Measurements from ENCODE around the gene GTF2H1.
"Not testable (repeated sequence)": the region's sequence is repeated elsewhere in the genome, so short reads cannot be mapped to it uniquely, and the experiment has no call there.

GTF2H1 gene

DNA sequence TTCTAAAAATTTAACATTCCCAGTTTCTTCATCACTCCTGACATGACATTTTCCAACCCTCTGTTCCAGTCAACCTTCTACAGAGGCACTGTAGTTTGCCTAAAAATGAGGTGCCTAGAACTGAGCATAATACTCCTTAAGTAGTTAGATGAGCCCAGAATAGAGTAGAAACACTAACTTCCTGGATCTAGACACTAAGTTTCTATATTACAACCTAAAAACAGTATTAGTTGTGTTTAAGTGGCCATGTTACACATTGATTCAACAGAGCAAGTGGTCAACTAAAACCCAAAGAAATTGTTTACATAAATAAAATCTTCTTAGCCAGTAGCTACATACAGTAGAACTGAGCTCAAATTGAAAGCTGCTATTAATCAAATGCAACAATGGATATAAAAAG is 1.8 kb upstream of the GTF2H1 start:
- no peak for DNase-seq

DNA sequence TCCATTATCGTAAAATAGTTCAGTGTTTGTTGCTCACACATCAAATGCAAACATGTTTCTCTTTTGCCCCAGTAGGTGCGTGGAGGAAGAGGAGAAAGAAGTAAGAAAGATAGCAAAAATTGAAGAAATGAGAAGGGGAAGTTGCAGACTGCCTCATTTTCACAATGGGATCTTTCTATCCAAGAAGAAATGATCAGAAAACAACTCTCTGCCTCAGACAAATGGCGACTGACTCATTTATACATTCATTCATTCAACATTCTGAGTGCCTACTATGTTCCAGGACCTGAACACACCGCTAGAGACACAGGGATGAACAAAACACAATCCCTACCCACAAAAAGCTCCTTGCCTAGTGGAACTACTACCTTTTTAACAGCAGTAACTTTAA is 794 bp upstream of the GTF2H1 start:
- DNase-seq, result no peak

DNA sequence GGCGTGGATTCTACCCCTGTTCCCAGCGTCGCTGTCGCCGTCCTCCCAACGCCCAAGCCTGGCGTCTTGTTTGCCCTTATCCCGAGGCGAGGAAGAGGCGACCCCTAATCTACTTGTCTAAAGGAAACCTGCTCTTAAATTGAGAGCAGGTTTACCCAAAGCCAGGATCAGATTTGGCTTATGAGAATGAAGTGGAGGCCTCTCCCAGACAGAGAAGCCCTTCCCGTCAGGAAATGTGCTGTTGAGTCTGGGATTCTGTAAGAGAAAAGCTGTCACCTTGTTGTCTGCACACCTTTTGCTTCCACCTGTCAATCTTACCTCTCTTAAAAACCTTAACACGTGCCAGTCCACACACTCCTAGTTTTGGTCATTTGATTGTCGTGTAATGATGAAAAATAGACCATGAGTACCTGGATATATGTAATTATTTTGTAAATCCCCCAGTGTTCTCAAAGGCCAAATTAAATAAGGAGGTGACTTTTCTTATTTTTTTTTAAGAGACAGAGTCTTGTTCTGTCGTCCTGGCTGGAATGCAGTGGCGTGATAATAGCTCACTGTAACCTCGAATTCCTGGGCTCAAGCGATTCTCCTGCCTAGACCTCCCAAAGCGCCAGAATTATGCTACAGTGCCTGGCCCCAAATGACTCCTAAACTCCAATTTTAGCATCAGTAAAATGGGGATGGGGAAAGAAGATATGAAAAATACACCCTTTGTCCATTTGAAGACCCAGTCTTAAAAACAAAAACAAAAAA is 627 bp downstream of the GTF2H1 start:
- no peak for DNase-seq

DNA sequence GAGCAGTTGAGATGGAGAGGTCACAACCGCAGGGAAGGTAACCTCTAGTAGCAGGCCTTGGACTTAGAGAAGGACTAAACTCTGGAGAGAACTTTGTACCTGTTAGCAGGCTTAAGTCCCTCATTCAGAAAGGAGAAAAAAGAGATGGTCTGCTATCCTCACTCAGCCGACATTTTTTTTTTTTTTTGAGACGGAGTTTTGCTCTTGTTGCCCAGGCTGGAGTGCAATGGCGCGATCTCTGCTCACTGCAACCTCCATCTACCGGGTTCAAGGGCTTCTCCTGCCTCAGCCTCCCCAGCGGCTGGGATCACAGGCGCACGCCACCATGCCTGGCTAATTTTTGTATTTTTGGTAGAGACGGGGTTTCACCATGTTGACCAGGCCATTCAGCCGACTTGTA is 1.5 kb downstream of the GTF2H1 start:
- not testable (repeated sequence) for DNase-seq

DNA sequence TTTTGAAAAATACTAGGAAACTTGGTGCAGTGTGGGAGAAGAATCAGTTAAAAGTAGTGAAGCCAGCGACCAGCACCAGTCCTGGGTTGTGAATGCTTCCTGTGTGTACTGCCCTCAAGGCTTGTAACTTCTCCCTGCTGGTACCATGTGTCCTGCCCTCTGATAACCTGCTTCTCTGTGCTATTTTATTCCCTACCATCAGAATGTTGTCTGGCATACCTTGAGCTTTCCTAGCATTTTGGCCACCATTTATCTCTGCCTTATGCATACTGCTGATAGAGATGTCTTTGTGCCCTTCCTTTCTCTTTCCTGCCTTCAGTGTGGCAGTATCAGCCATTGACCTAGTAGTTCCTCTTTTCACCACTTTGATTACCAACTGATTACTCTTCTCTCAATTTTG is 2.0 kb downstream of the GTF2H1 start:
- no peak for DNase-seq

DNA sequence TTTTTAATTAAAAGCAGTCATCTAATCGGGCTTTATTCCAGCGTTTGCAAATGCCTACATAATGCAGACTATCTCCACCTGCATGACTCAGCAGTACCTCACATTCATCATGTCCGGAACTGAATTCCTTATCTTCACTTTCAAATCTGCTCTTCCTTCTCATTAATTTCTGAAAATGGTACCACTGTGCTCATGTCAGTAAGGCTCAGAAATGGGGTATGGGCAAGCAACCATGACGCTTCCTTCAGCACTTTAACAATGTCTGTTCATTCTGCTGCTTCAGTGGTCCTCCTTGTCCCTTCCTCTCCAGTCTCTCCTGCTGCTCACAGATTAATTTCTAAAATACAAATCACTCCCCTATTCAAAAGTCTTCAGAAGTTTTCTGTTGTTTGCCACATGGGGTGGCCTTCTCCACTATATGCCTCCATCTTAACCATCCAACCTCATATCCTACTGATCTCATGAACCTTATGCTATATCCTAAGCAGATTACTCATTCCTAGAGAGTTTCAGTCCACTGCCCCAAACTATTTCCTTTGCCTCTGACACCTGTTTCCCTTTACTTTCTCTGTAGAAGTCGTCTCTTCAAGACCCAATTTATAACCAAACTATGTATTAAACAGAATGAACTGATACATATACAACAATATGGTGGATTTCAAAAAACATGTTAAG is 7.0 kb downstream of the GTF2H1 start:
- DNase-seq, result peak; percentile 39

DNA sequence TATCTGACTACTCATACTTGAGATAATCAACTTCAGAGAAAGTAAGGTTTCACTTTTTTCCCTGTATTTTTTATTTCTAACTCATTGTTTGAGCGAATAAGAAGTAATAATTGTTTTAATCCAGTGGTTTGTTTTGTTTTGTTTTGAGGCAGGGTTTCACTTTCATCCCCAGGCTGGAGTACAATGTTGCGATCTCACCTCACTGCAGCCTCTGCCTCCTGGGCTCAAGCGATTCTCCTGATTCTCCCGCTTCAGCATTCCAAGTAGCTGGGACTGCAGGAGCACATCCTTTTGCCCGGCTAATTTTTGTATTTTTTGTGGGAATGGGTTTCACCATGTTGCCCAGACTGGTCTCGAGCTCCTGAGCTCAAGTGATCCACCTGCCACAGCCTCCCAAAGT is 8.6 kb downstream of the GTF2H1 start:
- no peak for DNase-seq

DNA sequence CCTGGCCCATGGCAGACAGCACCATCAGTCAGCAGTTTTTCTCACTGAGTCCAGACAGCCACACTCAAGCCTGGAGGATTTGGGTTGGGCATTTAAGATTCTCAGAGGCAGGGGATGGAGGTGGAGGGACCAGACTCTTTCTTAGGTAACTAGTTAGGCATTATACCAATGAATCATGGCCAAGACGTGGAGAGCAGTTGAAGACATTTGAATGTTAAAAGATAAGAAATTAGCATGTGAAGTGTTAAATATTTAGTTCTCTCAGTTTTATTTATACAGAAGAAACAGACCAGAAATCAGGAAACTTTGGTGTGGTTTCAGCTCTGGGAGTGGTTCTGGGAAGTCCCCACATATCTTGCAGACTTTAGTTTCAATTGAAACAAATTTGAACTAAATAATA is 9.9 kb downstream of the GTF2H1 start:
- peak; percentile 85 for DNase-seq

DNA sequence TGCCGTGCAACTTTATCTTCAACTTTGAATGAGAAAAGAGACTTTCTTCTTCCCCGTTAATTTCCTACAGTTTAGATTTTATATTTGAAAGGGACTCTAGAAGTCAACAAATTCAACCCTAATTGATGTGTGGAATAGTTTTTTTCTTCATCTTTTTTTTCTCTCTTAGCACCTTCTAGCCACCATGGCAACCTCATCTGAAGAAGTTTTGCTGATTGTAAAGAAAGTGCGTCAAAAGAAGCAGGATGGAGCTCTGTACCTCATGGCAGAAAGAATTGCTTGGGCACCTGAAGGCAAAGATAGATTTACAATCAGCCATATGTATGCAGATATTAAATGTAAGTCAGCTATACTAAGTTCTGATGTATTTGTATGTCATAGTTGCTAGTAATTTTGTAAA is 10.5 kb downstream of the GTF2H1 start:
- DNase-seq, result peak; percentile 52

DNA sequence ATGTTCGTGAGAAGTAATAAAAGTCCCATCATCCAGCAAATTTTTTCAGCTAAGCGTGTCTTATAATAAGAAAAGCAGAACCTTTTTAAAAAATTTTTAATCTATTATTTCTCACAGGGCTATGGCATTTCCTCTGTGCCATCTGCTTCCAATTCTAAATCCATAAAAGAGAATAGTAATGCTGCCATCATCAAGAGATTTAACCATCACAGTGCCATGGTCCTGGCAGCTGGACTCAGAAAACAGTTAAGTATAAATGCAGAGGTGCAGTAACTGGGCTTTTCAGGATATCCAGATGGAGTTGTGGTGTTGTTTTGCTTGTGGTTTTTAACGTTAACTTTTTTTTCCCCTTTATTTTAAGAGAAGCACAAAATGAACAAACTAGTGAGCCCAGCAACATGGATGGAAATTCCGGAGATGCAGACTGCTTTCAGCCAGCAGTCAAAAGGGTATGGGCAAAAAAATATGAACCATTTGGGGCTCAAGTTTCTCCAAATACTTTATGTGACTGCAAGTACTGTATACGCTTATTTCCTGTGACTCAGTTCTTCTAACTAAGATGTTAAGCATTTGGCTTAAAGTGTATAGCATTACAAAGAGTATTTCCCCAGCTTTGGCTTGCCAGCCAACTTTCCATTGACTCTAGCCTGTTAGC is 25.2 kb downstream of the GTF2H1 start:
- no peak for DNase-seq

DNA sequence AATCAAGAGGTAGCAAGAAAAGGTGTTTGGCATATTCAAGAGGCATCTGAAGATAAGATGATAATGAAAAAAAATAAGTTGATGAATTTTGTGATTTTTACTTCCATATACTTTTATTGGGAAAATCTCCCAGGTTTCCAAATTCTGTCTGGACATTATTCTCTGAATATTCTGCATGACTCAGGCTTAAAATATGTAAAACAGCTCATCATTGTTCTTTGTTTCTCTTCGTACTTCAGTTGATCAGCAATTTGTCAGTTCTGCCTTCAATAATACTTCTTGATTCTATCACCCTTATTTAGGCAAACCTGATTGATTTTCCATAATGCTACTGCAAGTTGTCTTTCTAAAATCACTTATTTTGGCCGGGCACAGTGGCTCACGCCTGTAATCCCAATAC is 30.2 kb downstream of the GTF2H1 start:
- no peak for DNase-seq

DNA sequence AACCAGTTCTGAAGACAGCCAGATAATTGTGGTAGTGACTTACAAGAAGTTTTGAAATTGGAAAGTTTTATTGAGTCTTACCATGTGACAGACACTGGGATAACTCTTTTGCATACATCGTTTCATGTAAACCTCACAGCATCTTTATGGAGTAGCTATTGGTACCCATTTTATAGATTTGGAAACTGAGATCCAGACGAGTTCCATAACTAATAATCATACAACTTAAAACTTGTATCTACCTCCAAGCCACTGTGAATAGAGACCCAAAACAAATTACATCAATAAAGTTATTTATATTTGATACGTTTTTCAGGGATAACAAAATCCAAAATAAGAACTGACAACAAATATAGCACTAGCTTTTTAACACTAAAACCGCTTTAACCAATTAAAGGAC is 36.3 kb downstream of the GTF2H1 start:
- no peak for DNase-seq

DNA sequence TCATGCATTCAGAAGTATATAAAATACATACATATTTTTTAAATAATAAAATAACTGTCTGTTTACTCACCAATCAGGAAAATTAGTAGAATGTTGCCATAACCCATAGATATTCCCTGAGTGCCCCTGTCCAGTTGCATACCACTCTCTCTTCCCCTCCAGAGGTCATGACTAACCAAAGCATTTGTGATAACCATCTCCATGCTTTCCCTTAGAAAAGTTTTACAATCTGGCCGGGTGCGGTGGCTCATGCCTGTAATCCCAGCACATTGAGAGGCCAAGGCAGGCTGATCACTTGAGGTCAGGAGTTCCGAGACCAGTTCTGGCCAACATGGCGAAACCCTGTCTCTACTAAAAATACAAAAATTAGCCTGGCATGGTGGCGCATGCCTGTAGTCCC is 38.8 kb downstream of the GTF2H1 start:
- DNase-seq, result no peak

DNA sequence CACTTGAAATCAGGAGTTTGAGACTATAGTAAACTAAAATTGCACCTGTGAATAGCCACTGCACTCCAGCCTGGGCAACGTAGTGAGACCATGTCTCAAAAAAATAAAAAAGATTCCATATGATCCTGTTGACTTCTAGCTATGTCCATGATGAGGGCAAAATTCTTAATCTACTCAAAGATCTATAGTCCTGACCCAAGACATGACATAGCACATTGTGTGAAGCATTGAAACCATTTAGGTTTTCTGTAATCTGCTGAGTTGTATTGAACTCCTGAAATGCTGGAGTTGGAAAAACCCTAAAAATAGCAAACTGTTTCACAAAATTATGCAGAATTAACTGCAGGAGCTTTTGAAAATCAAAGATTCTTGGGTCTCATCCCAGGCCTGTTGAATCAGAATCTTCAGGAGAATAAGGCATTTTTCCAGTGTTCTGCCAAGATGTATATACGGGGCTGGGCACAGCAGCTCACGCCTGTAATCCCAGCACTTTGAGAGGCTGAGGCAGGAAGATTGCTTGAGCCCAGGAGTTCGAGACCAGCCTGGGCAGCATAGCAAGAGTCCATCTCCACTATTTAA is 42.2 kb downstream of the GTF2H1 start:
- no peak for DNase-seq

DNA sequence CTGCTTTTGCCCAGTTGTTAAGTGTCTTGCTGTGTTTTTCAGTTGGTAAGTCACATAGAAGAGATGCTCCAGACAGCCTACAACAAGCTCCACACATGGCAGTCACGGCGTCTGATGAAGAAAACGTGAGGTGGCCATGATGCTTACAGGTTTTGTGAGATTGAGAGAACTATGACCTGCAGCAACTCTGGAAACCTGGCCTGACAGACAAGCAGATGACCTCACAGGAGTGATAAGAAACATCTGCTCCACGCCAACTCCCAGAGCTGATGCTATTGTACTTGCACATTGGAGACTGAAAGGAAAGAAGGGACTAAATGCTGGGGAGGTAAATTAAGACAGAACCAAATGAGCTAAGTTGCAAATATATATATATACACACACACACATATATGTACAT is 43.4 kb downstream of the GTF2H1 start:
- no peak for DNase-seq

DNA sequence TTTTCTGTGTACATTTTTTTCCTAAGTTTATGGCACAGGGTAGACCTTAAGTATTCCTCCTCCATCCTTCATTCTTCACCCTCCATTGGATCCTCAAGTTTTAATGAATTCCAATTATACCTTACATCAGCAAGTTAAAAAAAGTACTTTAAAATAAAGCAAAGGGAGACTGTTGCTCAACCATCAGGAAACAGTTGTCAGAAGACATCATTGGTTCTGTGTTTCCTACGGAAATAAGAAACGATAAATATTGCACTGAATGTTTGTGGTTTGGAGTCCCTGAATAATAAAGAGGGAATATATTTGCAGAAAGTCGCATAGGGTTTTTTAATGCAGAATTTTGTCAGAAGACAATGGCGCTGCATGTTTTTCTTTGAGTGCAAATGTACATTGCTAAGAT is 43.9 kb downstream of the GTF2H1 start:
- DNase-seq, result no peak

DNA sequence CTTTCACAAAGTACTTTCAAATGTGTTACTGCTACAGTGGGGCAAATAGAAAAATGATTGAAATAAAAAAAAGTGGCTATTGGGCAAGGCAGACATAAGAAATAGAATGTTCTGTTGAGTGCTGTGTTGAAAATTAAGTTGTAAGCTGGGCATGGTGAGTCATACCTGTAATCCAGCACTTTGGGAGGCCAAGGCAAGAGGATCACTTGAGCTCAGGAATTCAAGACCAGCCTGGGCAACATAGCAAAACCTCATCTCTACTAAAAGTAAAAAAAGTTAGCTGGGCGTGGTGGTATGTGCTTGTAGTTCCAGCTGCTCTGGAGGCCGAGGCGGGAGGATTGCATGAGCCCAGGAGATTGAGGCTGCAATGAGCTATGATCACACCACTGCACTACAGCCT is 45.1 kb downstream of the GTF2H1 start:
- no peak for DNase-seq

DNA sequence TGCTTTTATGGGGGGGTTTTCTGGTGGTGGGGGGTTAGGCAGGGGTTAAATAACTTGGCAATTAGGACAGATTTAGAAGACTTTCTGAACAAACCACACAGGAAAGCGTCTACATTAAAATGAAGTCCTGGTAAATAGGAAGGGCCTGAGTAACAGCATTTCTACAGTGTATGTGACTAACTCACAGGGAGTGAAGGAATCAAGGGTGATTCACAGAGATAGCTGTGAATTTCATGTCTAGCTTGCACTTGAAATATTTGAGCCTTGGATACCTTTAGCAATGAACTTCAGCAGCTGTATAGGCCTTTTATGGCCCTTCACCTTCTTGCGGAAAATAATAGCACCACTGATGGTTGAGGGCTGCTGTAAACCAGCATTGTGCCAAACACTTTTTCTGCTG is 45.9 kb downstream of the GTF2H1 start:
- DNase-seq, result peak; percentile 17

DNA sequence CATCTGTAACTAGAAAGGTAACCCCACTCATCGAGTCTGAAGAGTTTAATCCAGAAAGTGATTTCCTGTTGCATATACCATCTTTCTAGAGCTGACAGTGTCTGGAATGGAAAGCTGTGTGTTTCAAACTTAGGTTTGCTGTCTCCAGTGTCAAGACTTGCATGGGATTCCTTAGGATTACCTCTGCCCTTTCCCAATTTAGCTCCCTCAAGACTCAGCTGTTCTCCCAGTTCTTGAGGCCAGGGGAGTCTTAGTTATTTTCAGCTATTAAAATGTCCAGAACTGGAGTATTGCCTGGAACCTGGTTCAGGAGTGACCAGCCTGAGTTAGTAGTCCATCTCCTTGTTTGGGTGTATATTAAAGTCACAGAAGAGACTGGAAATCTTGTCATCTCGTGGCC is 47.0 kb downstream of the GTF2H1 start:
- no peak for DNase-seq

DNA sequence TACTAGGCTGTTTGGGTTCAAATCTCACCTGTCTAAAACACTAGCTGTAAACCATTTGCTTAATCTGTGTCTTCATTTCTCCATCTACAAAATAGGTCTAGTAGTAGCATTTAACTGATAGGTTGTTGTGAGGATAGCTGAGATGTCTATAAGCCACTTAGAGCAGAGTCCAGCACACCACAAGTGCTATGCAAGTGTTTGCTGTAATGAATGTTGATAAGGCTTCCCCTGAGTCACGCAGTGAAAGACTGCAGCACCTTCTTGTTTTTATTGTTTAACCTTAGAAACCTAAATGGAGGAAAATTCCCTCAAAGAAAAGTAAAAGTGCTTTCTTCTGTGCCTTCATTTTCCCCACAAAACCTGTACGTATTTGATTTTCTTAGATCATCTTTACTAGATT is 48.9 kb downstream of the GTF2H1 start:
- DNase-seq, result no peak

DNA sequence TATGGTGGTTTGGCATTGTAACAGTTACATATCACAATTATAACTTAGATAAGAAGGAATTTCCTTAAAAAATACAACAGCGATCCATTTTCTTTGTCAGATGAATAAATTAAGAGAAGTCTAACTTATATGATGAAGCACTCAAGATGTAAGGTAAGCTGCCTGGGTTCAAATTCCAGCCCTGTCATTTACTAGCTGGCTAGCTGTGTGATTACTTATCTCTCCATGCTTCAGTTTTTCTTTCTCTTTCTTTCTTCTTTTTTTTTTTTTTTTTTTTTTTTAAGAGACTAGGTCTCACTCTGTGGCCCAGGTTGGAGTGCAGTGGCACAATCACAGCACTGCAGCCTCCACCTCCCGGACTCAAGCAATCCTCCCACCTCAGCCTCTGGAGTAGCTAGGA is 49.8 kb downstream of the GTF2H1 start:
- DNase-seq, result no peak

DNA sequence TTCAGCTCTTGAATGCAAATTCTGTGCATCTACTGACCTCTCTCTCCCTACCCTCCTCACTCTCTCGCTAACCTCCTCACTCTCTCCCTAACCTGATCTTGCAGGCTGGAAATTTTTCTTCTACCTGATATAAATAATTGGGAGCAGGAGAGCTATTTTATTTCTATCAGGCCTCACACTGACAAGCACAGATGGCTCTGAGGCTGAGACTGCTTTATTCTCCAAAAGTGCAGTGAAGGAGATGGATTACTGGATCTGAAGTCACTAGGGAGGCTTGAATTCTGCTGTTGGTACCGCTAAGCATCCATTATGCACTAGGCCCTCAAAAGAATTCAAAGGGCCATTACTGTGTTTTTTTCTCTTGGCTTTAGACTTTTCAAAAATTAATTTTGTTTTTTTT is 52.6 kb downstream of the GTF2H1 start:
- DNase-seq, result no peak

DNA sequence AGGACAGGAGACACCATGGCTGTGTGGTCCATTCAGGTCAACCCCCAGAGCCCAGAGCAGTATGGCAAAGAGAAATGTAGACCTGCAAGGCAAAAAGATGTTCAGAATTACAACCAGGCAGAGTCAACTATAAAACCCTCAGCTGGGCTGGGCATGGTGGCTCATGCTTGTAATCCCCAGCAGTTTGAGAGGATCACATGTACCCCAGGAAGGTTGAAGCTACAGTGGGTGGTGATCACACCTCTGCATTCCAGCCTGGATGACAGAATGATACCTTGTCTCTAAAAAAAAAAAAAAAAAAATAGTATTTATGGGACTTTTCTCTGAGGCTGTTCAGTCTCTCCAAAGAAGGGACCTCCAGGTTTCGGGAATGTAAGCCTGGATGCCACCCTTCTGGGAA is 53.6 kb downstream of the GTF2H1 start:
- no peak for DNase-seq

DNA sequence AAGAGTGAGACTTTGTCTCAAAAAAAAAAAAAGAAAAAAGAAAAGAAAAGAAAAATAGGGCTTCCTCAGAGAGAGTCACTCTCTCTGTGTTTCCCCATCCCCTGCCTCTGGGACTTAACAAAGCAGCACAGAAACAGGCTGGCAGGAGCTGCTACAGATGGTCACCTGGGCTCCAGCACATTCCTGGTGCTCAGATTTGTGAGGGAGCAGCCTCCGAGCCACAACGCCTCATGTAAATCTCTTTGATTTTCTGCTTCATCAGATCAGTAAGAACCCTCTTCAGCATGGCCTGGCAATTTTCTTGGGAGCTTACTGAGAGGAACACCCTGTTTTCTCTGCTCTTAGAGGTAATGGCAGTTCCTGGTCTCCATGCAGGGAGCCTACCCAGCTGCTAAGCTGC is 56.8 kb downstream of the GTF2H1 start:
- no peak for DNase-seq

Data from CD4-positive, alpha-beta T cell treated with Interleukin-4 for 4 hours (primary cell).